ENCODE measurements around the gene ENDOU.

- TF ChIP-seq CTCF (IDR thresholded peaks at IDR 0.05) (no peak), POLR2A (IDR thresholded peaks at IDR 0.05) (no peak), EP300 (IDR thresholded peaks at IDR 0.05; ENCODE audit: low read depth) (no peak), POLR2AphosphoS5 (IDR thresholded peaks at IDR 0.05) (no peak)
These were observed 36.1 kb downstream of the ENDOU start for GRCh38 chr12:47689215-47689614.
